DND-41 (cell line): ENCODE measurements around the gene RAPGEF1.

ENCODE experiments used
- CTCF ChIP-seq: IDR thresholded peaks from 2 replicates; pipeline ENCODE4 v1.5.1; 2012; ENCODE audit warnings: borderline replicate concordance, low read length, moderate library complexity, mild to moderate bottlenecking; ENCODE audit not compliant: poor library complexity, severe bottlenecking; ENCODE audit errors: extremely low read depth
- EZH2 ChIP-seq: IDR thresholded peaks from 3 replicates; pipeline ENCODE4 v1.6.1; 2012; ENCODE audit warnings: borderline replicate concordance, low read depth, mild to moderate bottlenecking, moderate library complexity, low read length, inconsistent platforms; ENCODE audit not compliant: severe bottlenecking

- no peak for TF ChIP-seq CTCF
- no peak for TF ChIP-seq EZH2
These were observed 112.0 kb downstream of the RAPGEF1 start for GRCh38 chr9:131627648-131628458.
